H1 (cell line): ENCODE results near the gene CHI3L1. TPM values are rescaled to one million over a fixed set of nuclear protein-coding genes. Genes with fewer than 3 reads are reported as not detected.

ENCODE experiments used
- GABPA ChIP-seq: IDR thresholded peaks from 2 replicates; pipeline ENCODE4 v1.6.1; 2011; ENCODE audit warnings: mild to moderate bottlenecking, low read length, moderate library complexity, borderline replicate concordance; ENCODE audit not compliant: insufficient read depth
- RBBP5 ChIP-seq: IDR thresholded peaks from 2 replicates; pipeline ENCODE4 v1.7.1; 2012; ENCODE audit warnings: low read depth, mild to moderate bottlenecking, inconsistent platforms, low read length, moderate library complexity, borderline replicate concordance
- SIX5 ChIP-seq: IDR thresholded peaks from 2 replicates; pipeline ENCODE4 v1.6.1; 2011; ENCODE audit warnings: mild to moderate bottlenecking, low read depth, low read length
- SP2 ChIP-seq: IDR thresholded peaks from 2 replicates; pipeline ENCODE4 v1.6.1; 2012; ENCODE audit warnings: mild to moderate bottlenecking, low read length, inconsistent platforms
- polyA plus RNA-seq, 7 experiments: library from polyadenylated mRNA; depleted of rRNA in 3 of 7; stranded (reverse) in 5 of 7; unstranded in 2 of 7; fragments of >200 nt in 5 of 7; fragments of 200-250 nt in 2 of 7; gene quantifications; 1 replicate in 5 of 7; 2 replicates in 1 of 7; 4 replicates in 1 of 7; pipeline versions ENCODE4 v1.2.1 to v1.2.3, GENCODE V29; 2011 to 2013; ENCODE audit warnings: missing spikeins in 2 of 7, mixed read lengths in 2 of 7
- total RNA-seq: library from RNA; stranded (reverse); fragmentation: NEBNext Ultra II Directional; extraction: Animal tissue kit (Norgen Biotek cat#: 25700); gene quantifications from 2 replicates; pipeline ENCODE4 v1.2.1, GENCODE V29; 2021

CHI3L1 gene
- total and polyA plus RNA-seq, 2 of the 8 experiments (the other 6 are each of a cell fraction or from before 2014, with no cell fraction given) = 1.0 TPM; not detected in 1

DNA sequence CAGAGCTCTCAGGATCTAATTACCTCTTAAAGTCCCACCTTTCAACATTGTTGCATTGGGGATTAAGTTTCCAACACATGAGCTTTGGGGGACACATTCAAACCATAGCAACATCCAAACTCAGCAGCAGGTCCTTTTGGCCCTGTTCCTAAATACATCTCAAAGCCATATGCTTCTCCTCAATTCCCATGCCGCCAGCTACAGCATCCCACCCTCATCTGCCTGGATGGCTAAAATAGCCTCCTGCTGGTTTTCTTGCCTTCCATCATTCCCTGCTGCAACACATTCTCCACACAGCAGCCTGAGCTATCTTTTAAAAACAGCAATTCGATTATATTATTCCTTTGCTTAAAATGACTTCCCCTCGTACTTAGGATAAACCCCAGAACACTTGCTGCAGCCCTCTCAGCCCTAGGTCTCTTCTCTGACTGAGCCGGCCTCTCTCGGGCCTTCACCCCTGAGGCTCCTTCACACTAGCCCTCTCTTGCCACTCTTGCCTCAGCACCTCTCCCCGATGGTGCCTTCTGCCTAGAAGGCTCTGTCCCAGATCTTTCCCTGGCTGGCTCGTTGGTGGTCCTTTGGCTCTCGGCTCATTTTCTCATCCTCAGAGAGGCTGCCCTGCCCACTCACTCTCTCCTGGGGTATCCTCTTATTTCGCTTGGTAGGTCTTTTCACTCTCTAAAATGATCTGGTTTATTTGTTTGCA, 27.4 kb downstream of the CHI3L1 start (continued):
- TF ChIP-seq SP2 (no peak), RBBP5 (no peak), SIX5 (no peak), GABPA (no peak)
